ENCODE results near the gene SRP72.

Gene SRP72

GRCh38 chr4:56464581-56464980 lies 2.8 kb upstream of the SRP72 start:
- no peak overlapping the region for H3K4me3 ChIP-seq (ENCODE audit: low read depth, low read length)
- no peak for TF ChIP-seq CTCF (IDR thresholded peaks at IDR 0.05; ENCODE audit: low read depth, low read length)

GRCh38 chr4:56465599-56466295 lies 1.7 kb upstream of the SRP72 start:
- H3K4me3 ChIP-seq (ENCODE audit: low read depth, low read length), result peak overlapping the region; percentile 99
- no peak for TF ChIP-seq CTCF (IDR thresholded peaks at IDR 0.05; ENCODE audit: low read depth, low read length)

DNA sequence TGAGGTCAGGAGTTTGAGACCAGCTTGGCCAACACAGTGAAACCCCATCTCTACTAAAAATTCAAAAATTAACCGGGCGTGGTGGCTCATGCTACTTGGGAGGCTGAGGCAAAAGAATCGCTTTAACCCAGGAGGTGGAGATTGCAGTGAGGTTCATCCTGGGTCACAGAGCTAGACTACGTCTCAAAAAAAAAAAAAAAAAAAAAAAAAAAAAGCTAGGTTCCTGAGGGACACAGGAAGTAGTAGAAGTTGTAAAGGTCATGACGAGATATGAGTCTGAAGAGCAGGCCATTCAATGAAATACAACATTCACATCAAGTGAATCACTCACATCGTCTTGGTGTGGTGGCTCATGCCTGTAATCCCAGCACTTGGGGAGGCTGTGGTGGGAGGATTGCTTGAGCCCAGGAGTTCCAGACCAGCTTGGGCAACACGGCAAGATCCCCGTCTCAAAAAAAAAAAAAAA lies 1.1 kb upstream of the SRP72 start:
- peak overlapping the region; percentile 99 for H3K4me3 ChIP-seq (ENCODE audit: low read depth, low read length)

- peak overlapping the region; percentile 99 for H3K4me3 ChIP-seq (ENCODE audit: low read depth, low read length)
- TF ChIP-seq CTCF (IDR thresholded peaks at IDR 0.05; ENCODE audit: low read depth, low read length), result no peak
Measured at GRCh38 chr4:56466910-56467283, 520 bp upstream of the SRP72 start.

- H3K4me3 ChIP-seq (ENCODE audit: low read depth, low read length), result peak overlapping the region; percentile 99
- TF ChIP-seq CTCF (IDR thresholded peaks at IDR 0.05; ENCODE audit: low read depth, low read length), result no peak
Measured at GRCh38 chr4:56468097-56468422, 643 bp downstream of the SRP72 start.

- no peak for TF ChIP-seq CTCF (IDR thresholded peaks at IDR 0.05; ENCODE audit: low read depth, low read length)
- H3K4me3 ChIP-seq (ENCODE audit: low read depth, low read length), result no peak overlapping the region
Measured at GRCh38 chr4:56469489-56470210, 2.2 kb downstream of the SRP72 start.

GRCh38 chr4:56475917-56476316 lies 8.5 kb downstream of the SRP72 start:
- H3K4me3 ChIP-seq (ENCODE audit: low read depth, low read length), result no peak overlapping the region
- no peak for TF ChIP-seq CTCF (IDR thresholded peaks at IDR 0.05; ENCODE audit: low read depth, low read length)
